Osteoblast (primary cell): ENCODE measurements around the gene TMC2. TPM values are rescaled to one million over a fixed set of nuclear protein-coding genes. Genes with fewer than 3 reads are reported as not detected.
A peak's percentile ranks its signal among the peaks of the same experiment; 100 is the strongest.

Source experiments
- DNase-seq: peaks from one replicate; pipeline ENCODE4 v3.0.0; 2011; ENCODE audit warnings: low spot score, mixed read lengths; ENCODE audit not compliant: insufficient read length; ENCODE audit errors: missing footprints
- H2AFZ ChIP-seq: 2 replicates; pipeline ENCODE4 v1.6.0; 2011; ENCODE audit warnings: mild to moderate bottlenecking, low read length
- H3K27ac ChIP-seq: 2 replicates; pipeline ENCODE4 v1.5.1; 2011; ENCODE audit warnings: mild to moderate bottlenecking, low read depth, low read length, moderate library complexity
- H3K27me3 ChIP-seq: 2 replicates; pipeline ENCODE4 v1.6.0; 2012; ENCODE audit warnings: mild to moderate bottlenecking, control low read depth, inconsistent platforms, low read length, moderate library complexity; ENCODE audit not compliant: insufficient read depth
- H3K36me3 ChIP-seq: 2 replicates; pipeline ENCODE4 v1.5.1; 2011; ENCODE audit warnings: mild to moderate bottlenecking, low read length, control low read depth, moderate library complexity; ENCODE audit not compliant: insufficient read depth
- H3K4me1 ChIP-seq: 2 replicates; pipeline ENCODE4 v1.5.1; 2011; ENCODE audit warnings: mild to moderate bottlenecking, low read length, control low read depth, moderate library complexity; ENCODE audit not compliant: insufficient read depth
- H3K4me2 ChIP-seq: 2 replicates; pipeline ENCODE4 v1.6.0; 2011; ENCODE audit warnings: mild to moderate bottlenecking, low read length; ENCODE audit not compliant: insufficient read depth
- H3K4me3 ChIP-seq: fragments of 200-600 bp; sonication (generic); 3 replicates; pipeline ENCODE4 v1.5.1; 2012; ENCODE audit warnings: mild to moderate bottlenecking, low read length, inconsistent platforms; ENCODE audit not compliant: insufficient read depth
- H3K79me2 ChIP-seq: 2 replicates; pipeline ENCODE4 v1.6.0; 2012; ENCODE audit warnings: mild to moderate bottlenecking, low read length, control low read depth, inconsistent platforms; ENCODE audit not compliant: insufficient read depth
- H3K9me3 ChIP-seq: 2 replicates; pipeline ENCODE4 v1.5.1; 2011; ENCODE audit warnings: low read depth, low read length, control low read depth
- H4K20me1 ChIP-seq: 2 replicates; pipeline ENCODE4 v1.6.0; 2012; ENCODE audit warnings: mild to moderate bottlenecking, low read length, control low read depth; ENCODE audit not compliant: insufficient read depth
- CTCF ChIP-seq: IDR thresholded peaks from 2 replicates; pipeline ENCODE4 v1.5.1; 2011; ENCODE audit warnings: mild to moderate bottlenecking, low read depth, low read length, moderate library complexity; ENCODE audit errors: extremely low read depth
- total RNA-seq: library from RNA; depleted of rRNA; stranded (reverse); fragments of >200 nt; gene quantifications from 2 replicates; pipeline ENCODE4 v1.2.3, GENCODE V29; 2012

Gene TMC2
- total RNA-seq, 1 donor: not detected

- Histone ChIP-seq H3K79me2 (no peaks in the 10 kb centered on the region), H3K4me1 (no peaks in the 10 kb centered on the region), H2AFZ (no peak overlapping the region), H3K27me3 (peaks cover 8% of the 10 kb centered on the region), H3K4me3 (no peak overlapping the region), H3K36me3 (no peaks in the 10 kb centered on the region), H3K4me2 (no peak overlapping the region), H3K27ac (no peak overlapping the region), H3K9me3 (peaks cover 2% of the 10 kb centered on the region), H4K20me1 (no peaks in the 10 kb centered on the region)
- TF ChIP-seq CTCF: peak; percentile 18
- DNase-seq: no peak
Measured at GRCh38 chr20:2631228-2631627, 94.9 kb downstream of the TMC2 start.

GRCh38 chr20:2633381-2633780 lies 97.0 kb downstream of the TMC2 start:
- no peak for TF ChIP-seq CTCF
- H3K9me3 ChIP-seq: no peaks in the 10 kb centered on the region
- H3K27me3 ChIP-seq: peaks cover 8% of the 10 kb centered on the region
- no peaks in the 10 kb centered on the region for H3K36me3 ChIP-seq
- no peak overlapping the region for H3K4me3 ChIP-seq
- H2AFZ ChIP-seq: no peak overlapping the region
- DNase-seq: no peak
- H3K4me2 ChIP-seq: no peak overlapping the region
- H3K4me1 ChIP-seq: no peaks in the 10 kb centered on the region
- no peak overlapping the region for H3K27ac ChIP-seq
- H3K79me2 ChIP-seq: no peaks in the 10 kb centered on the region
- no peaks in the 10 kb centered on the region for H4K20me1 ChIP-seq

GRCh38 chr20:2637246-2637645 lies 100.9 kb downstream of the TMC2 start:
- Histone ChIP-seq H3K4me3 (no peak overlapping the region), H2AFZ (no peak overlapping the region), H3K27ac (no peak overlapping the region), H3K9me3 (no peaks in the 10 kb centered on the region), H4K20me1 (no peaks in the 10 kb centered on the region), H3K4me2 (no peak overlapping the region), H3K79me2 (no peaks in the 10 kb centered on the region), H3K36me3 (no peaks in the 10 kb centered on the region), H3K27me3 (peaks cover 8% of the 10 kb centered on the region), H3K4me1 (no peaks in the 10 kb centered on the region)
- DNase-seq: no peak
- no peak for TF ChIP-seq CTCF

GRCh38 chr20:2640260-2640659 lies 103.9 kb downstream of the TMC2 start:
- Histone ChIP-seq H3K4me1 (no peaks in the 10 kb centered on the region), H3K4me2 (no peak overlapping the region), H2AFZ (no peak overlapping the region), H3K27me3 (no peaks in the 10 kb centered on the region), H3K4me3 (no peak overlapping the region), H3K79me2 (no peaks in the 10 kb centered on the region), H3K27ac (no peak overlapping the region), H4K20me1 (no peaks in the 10 kb centered on the region), H3K36me3 (peaks cover 3% of the 10 kb centered on the region), H3K9me3 (no peaks in the 10 kb centered on the region)
- TF ChIP-seq CTCF: no peak
- DNase-seq: no peak
